HG03108 (cell line): Measurements from ENCODE around the gene EARS2.

Experiments
- ATAC-seq: cut with Tn5 transposase; IDR thresholded peaks from one replicate; pipeline ENCODE4 v1.9.1; 2021; ENCODE audit warnings: moderate library complexity; ENCODE audit not compliant: unreplicated experiment

The EARS2 gene

DNA sequence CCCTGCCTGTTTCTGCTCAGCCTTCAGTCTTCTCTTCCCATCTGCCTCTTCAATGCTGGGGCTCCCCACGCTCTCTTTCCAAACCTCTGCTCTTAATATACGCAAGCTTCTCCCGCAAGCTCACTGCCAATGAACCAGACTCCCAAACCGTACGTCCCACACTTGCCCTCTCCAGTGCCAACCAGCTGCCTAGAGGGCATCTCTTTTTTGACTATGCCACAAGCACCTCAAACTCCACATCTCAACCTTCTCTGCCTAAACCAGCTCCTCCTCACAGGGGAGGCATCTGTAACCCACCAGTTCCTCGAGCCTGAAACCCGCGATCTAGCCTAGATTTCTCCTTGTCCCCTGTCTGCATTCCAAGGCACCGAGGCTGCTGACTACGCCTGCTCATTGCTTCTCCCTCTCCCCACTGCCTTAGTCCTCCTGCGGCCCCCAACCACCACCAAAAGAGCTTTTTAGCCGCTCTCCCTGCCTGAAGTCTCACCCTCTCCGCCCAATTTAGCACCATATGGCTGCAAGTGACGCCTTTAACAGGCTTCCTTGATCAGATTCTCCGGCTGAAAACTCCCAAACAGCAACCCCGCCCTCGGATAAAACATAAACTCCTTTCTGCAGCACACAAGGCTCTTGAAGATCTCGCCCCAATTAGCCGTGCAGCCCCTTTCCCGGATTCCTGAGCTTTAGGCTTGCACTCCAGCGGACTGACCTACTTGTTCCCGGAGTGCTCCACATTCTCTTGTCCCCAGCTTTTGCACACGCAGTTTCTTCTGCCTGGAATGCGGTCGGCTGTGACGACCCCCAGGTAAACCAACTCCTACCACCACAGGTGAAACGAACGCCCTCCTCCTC lies 48.3 kb downstream of the EARS2 start:
- no peak for ATAC-seq

DNA sequence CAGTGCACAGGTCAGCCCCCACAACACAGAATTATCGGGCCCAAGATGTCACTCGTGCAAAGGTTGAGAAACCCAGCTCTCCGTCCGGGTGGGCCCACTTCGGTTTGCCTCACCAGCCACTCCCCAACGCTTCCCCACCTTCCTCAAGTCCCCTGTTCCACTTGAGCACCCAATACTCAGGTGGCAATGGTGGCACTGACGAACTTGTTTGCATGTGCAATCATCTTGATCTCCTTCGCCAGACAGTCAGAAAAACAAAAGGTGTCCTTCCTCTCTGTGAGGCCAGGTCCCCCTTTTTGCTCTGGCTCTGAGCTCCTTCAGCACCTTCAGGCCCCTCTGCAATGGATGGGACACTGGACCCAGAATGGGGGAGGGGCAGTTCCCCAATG lies 50.5 kb downstream of the EARS2 start:
- no peak for ATAC-seq

DNA sequence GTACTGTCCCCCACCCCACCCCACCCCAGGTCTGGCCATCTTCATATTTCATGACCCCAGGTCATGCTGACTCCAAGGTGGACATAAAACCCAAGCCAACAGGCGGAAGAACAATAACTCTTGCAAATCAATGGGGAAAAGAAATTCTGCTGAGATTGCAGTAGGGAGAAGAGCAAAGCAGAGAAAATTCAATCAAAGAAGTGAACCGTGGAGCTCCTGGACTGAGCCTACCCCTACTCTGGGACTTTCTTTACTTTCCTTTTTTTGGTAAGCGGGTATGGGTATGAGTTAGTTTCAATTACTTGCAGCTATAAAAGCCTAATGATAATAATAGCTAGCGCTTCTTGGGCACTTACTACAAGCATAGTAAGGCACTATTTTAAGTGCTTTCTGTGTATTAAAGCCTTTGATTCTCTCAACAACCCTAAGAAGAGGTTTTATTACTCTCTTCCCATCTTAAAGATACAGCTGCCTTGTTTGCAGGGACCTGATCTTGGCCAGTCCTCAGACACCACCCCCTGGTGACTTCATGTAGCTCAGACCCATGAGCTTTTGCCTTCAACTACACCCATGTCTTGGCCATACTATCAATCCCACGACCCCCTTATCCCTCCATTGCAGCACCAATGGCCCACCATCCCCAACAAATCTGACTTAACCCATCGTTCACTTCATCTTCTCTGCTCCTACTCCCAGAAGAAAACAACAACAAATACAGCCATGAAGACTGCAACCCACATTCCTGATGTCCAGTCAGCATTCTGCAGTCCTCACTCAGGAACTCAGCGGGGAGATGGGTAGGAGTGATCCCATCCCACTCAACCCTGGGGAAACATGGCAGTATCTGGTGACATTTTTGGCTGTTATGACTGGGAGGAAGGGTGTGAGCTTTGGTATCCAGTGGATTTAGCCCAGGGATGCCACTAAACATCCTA lies 51.2 kb downstream of the EARS2 start:
- ATAC-seq, result no peak

DNA sequence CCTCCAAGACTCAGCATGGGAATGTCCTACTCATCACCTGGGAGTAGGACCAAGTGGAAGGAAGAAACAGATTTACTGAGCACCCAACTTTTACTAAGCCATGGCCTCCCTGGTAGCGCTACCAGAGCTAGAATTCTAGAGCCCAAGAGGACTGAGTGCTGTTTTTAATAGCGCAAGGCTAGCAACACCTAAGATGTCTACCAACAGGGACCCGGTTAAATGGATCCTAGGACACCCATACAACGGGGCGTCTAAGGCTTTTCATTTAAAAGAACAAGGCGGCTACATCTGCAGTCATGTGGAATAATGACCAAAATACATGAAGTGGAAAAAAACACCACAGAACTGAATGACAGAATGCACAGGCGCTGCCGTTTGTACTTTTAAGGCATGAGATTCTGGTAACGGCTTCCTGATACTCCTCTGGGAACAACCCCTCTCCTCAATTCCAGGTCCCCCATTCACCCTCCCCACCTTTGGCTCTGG lies 51.9 kb downstream of the EARS2 start:
- peak; percentile 2 for ATAC-seq

DNA sequence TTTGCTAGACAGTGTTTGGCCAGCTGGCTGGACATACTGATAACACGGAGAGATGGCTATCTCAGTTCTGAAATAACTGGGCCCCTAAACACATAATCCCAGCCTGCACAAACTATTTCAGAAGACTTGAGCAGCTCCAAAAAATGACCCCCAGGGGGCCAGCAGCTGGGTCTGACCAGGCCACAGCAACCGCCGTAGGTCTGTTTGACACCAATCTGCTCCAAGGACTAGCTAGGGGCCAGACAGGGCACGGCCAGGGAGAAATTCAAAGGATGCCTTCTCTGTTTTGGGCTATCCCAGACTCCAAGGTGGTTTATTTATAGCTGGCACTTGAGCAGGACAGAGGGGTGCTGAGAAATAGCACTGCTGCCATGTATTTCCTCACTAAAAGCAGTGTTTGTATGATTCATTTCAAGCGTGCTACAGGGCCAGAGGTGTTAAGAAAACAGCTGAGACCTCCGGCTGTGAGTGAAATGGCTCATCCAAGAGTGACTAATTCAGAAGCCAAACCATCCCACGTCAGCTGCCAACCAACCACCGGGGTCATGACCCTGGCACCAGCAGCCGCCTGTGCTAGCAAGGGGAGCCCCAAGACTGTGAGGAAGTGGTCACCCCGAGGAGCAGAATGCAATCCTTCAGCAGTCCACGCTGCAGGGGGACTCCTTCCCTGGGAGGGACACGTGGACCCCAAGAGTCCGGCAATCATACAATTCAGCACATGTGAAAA lies 52.5 kb downstream of the EARS2 start:
- peak; percentile 72 for ATAC-seq

DNA sequence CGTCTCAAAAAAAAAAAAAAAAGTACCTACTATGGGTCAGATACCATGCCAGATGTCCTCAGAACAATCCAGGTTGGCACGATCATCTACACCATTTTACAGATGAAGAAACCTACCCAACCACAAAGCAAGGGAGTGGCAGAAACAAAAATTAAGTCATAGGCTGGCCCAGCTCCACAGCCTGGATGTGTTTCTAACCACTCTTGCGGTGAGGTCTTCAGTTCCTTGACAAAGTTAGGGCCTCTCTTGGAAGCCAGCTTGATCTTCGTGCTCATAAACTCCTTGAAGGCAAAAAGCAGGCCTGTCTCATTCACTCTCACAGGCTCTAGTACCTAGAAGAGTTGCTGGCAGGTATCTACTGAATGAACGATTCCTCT lies 53.1 kb downstream of the EARS2 start:
- no peak for ATAC-seq

DNA sequence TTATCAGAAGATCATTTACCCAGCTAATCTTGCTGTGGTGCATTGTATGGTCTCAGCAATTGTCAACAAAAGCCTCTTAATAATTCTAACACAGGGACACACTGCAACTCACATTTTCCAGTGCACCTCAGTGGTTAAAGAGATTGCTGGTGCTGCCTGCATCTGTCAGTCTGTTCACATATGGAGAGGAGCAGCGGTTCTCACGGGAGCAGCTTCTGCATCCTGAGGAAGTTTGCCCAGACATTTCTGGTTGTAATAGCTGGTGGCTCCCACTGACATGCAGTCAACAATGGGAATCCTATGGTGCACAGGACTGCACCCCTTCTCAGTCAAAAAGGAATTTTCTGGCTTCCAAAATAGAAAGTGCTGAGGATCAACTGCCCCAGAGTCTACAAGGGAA lies 54.7 kb downstream of the EARS2 start:
- no peak for ATAC-seq

DNA sequence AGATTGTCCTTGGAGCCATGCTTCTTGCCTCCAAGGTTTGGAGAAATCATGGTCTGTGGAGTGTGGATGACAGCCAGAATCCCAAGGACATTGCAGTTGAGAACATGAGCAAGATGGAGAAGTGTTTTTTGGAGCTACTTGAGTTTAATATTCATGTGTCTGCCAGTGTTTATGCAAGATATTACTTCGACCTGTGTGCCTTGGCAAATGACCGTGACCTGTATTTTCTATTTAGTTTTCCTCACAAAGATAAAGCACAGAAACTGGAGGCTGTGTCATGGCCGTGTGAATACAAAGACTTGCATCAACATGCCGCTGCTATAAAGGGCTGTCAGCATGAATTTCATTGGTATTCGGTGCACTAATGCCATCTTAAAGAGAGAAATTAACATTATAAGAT lies 55.9 kb downstream of the EARS2 start:
- ATAC-seq, result no peak

DNA sequence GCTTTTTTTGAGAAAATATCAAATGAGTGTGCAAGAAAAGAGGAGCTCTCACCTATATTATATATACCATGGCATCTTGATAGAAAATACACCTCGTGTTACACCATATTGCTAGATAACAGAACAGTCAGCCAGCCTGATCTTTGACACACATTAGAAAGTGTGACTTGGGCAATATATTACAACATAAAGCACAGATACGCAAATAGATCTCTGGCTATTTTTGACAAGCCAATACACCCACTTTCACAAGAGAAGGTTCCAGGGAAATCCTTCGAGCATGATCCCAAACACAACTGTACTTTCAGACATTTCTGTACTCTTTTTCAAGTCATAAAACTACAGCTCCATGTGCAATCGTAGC lies 56.3 kb downstream of the EARS2 start:
- ATAC-seq, result no peak

DNA sequence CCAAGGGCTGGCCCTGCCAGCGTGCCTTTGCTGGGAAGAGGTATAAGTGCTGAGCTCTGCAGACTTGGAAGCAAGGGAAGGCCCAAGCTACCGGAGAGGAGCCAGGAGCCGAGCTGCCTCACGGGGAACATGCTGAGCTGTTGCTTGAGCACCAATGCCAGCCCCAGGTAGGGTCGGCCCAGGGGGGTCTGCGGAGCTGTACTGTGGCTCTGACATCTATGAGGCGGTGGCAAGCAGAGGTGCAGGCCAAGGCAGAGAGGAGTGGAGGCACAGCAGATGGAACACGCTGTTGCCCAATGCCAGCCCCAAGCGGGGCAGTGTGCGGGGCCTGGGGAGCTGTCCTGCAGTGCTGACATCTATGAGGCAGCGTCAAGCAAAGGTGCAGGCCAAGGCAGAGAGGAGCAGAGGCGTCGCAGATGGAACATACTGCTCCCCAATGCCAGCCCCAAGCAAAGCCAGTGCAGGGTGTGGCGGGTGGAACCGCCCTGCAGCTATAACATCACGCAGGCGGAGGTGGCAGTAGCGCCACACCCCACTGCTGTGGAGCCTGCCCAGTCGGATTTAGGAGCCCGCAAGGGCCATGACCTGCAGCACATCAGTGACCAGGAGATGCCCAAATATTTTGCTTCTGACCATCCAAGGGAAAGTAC lies 56.8 kb downstream of the EARS2 start:
- ATAC-seq, result no peak

DNA sequence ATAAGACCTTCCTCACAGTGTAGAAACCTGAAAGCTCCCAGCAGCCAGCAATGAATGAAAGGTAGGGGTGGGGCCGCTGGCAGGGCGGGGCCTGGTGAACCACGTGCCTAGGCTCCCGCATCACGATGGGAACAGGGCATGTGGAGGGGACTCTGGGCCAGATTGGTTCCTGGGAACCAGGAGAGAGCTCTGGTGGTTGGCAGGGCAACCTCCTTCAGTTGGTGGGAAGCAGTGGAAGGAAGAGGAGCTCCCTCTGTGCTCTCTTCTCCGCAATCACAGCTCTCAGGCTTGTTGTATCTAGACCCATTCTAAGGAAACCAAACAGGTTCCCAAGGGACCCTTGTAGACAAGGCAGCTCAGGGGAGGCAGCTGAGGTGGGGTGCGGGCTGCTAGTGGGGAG lies 57.3 kb downstream of the EARS2 start:
- no peak for ATAC-seq

DNA sequence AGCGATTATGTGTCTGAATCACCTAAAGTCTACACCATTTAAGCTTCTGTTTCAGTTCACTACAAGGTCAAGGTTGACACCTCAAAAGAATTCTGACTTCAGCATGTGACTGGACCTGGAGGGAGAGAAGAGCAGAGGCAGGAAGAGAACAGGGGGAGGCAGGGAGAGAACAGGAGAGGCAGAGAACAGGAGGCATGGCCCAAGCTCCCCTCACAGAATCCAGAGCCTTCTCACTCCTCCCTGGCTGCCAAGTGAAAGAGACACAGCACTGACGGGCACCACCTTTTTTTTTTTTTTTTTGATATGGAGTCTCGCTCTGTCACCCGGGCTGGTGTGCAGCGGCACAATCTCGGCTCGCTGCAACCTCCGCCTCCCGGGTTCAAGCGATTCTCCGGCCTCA lies 58.3 kb downstream of the EARS2 start:
- ATAC-seq, result no peak

DNA sequence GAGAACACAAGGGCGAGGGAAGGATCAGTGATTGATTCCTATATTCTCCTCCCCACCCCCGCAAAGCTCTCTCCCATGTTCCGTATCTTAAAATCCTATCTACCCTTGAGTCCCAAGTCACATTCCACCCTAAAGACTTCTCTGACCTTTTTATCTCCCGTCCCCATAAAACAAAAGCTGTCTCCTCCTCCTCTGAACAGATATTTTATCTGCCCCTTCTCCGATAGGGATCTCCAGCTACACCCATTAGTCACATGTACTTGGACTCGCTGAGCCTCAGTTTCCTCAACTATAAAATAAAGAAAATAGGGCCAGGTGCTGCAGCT lies 59.6 kb downstream of the EARS2 start:
- ATAC-seq, result no peak

DNA sequence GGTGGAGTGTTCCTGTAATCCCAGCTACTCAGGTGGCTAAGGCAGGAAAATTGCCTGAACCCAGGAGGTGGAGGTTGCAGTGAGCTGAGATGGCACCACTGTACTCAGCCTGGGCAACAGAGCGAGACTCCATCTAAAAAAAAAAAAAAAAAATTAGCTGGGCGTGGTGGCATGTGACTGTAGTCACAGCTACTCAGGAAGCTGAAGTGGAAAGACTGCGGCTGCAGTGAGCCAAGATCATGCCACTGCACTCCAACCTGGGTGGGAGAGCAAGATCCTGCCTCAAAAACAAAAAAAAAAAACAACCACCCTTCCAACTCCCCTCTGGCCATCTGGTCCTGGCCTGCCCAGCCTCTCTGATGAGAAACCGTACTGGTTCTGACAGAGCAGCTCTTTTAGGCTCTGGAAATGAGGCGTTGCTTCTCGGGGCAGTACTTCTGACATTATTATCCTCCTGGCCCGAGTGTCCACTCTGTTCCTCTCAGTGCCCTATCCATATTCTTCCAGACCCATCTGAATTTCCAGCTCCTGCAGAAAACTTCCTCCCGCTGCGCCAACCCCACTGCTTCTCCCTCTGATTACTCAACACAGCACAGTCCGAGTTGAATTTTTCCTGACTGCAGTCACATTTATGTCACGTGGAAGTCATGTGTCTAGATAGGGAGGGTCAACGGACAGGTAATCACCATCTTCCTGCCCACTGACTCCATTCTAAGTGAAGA lies 60.2 kb downstream of the EARS2 start:
- ATAC-seq, result no peak

DNA sequence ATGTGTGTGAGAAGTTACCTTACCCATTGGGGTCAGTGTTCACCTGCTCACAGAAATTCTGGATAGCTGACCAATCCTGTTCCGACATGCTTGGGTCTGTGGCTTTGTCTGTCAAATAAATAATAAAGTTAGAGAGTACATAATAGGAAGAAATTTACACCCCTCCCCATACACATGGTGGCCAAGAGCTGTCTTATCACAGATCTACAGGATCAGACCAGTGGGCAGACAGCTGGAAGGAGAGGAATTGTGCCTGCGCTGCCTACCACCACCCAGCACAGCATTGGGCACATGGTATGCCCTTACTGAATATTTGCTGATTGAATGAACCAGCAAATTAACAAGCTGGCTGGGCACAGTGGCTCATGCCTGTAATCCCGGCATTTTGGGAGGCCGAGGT lies 61.5 kb downstream of the EARS2 start:
- ATAC-seq, result no peak

DNA sequence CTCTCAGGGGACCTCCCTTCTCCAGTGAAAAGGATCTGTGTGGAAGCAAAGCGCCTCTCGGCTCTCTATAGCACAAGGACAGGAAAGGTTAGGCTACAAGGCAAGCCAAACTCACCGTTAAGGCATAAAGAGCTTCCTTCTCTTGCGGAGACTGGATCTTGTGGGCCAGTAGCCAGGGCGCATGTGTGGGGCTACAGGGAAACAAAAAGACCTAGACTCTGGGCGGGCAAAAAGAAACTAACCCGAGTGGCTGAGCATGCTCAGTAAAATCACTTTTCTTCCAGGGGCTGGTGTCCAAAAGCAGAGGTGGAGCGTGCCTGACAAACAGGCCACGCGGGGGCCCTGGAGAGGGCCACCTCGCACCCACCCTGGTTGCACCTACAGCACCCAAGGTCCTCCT lies 63.0 kb downstream of the EARS2 start:
- no peak for ATAC-seq

DNA sequence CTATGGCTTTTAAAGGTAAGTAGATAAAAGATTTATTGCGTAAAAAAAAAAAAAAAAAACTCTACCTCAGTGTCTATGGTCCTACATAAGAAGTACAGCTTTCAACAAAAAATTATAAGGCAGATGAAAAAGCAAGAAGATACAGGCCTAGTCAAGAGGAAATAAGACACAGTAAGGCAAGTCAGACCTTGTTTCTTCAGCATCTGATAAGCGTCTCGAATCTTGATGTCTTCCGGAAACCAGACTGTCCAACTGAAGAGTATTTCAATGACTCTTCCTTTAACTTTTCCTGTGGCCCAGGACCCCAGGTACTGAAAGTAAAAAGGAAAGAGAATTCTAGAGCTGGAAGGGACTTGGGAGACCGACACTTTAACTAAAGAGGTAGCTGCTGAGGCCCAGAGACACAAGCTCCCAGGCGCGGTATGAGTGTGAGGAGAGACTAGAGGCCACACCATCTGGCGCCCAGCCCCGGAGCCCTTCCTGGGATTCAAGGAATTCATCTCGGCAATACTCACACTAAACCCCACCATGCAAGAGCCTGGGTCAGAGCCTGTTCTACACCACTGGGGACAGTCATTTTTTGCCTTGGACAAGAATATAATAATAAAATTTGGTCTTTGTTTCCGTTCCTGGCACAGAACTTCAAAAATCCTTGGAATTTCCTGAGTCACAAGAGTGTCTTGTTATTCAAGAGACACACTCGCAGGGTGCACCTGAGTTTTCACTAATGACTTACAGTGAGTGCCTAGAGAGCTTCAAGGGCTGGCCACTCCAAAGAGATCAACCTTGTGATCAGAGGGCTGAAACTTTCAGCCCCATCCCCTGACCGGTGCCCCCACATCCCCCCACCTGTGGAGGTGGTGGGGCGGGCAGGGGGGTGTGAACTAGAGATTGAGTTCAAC lies 65.4 kb downstream of the EARS2 start:
- ATAC-seq, result no peak

DNA sequence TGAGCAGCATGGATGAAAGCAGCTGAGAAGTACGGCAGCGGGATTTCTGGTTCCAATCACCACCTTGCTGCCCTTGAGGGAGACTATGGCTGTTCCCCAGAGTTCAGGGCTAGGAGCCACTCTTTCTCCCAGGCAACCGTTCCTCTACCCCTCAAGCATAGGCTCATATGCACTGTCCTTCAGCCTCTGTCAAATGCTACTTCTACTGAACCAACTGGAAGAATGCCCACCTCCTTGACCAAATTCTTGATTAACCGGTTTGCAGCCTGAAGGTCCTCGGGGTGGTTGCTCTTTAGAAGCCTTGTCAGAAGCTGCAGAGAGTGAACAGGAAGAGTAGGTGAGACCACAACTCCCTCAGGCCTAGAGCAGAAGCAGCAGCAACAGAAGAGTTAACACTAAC lies 70.7 kb downstream of the EARS2 start:
- no peak for ATAC-seq

DNA sequence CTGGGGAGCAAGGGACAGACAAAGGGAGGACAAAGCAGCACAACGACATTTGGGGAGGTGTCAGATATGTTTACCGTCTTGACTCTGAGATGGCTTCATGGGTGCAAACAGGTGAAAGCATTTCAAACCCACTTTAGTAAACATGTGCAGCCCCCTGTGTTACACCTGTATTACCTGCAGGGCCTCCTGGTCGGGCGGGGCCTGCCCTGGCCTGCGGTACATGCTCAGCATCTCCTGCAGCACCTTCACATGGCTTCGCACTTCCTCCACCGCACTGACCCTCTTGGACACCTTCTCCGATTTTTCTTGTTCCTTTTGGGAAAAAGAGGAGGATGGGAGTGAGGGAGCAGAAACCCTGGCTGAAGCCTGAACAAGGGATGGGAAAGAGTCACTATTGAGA lies 71.3 kb downstream of the EARS2 start:
- no peak for ATAC-seq
